Medulla oblongata (tissue), 1 donor: ENCODE measurements around the gene SELENOS.

Experiments used
- DNase-seq: peaks from one replicate; pipeline ENCODE4 v3.0.0-alpha.2; 2015; ENCODE audit errors: extremely low spot score

Gene SELENOS, protein sequence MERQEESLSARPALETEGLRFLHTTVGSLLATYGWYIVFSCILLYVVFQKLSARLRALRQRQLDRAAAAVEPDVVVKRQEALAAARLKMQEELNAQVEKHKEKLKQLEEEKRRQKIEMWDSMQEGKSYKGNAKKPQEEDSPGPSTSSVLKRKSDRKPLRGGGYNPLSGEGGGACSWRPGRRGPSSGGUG

GRCh38 chr15:101277038-101277822 is at the start of gene SELENOS:
SELENOS (minus strand) TSS chr15:101277485; CDS start chr15:101277417, 68 bp downstream.
- DNase-seq: peak; percentile 92

- peak; percentile 52 for DNase-seq
These were observed 49.3 kb upstream of the SELENOS start for GRCh38 chr15:101326462-101327146.

DNA sequence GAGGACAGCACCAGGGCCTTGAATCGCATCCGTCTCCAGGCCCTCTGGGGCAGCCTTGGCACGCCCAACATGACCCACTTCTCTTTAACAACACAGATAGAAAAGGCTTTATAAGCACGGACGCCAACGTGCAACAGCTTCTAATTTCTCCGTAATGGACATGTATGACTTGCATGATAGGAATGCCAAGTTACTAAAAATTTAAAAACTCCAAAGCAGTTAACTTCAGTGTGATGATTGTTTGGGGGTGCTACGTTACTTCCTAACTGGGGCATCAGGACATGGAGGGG is 48.7 kb upstream of the SELENOS start:
- no peak for DNase-seq

- DNase-seq: no peak
These were observed 48.2 kb upstream of the SELENOS start for GRCh38 chr15:101325263-101326025.

DNA sequence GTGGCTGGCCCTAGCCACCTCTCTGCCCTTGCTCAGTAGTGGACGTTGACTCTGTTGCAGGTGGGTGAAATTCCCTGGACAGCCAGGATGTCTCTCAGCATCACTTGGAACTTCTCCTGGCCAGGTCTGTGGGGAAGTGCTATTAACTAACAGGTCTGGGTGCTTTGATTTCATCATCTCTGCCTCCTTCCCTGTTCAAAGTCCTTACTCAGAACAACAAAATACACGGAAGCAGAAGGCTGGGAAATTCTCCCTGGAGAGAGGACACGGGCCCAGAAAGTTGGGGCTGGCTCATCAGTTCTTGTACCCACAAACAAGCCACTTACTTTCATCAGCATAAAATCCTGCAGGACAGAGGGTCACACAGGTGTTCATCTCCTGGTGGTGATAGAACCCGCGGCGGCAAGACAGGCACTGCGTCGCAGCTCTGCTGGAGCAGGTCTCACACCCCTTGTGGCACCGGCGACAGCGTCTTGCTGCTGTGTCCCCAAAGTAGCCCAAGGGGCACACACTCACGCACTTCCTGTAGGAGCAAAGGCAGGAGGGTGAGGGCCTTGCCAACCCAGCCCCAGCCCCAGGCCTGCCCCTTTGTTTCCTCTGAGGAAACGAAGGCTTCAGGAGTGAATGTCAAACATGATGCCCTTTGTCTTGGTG is 47.4 kb upstream of the SELENOS start:
- DNase-seq: no peak

GRCh38 chr15:101323793-101324523 is 46.7 kb upstream of the SELENOS start:
- DNase-seq: no peak

DNA sequence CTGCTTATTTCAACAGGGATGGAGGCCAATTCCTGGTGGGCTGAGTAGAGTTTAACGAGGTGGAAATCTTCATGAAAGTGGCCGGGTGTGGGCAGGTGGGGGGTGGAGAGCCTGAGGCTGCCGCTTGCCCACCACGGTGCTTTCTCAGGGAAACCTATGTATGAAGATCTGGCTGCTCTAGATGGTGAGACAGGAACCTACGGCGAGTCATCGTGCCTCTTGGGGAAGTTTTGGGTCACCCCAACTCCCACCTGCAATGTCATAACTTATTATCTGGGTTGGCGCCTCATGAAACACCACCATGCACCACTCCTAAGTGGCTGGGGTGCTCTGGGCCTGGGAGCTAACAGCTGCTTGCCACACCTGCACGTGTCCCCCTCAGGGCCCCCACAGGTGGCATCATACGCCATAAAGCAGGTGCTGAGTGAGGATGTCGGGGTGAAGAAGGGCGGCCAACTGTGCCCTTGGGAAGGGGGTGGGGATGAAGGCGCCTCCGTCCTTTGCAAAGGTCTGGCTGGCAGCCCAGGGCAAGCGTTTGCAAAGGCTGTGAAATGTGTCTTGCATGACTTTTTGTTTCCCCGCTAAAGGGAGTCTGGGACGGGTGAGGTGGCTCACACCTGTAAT is 45.7 kb upstream of the SELENOS start:
- no peak for DNase-seq

- DNase-seq: no peak
These were observed 44.9 kb upstream of the SELENOS start for GRCh38 chr15:101322016-101322695.

DNA sequence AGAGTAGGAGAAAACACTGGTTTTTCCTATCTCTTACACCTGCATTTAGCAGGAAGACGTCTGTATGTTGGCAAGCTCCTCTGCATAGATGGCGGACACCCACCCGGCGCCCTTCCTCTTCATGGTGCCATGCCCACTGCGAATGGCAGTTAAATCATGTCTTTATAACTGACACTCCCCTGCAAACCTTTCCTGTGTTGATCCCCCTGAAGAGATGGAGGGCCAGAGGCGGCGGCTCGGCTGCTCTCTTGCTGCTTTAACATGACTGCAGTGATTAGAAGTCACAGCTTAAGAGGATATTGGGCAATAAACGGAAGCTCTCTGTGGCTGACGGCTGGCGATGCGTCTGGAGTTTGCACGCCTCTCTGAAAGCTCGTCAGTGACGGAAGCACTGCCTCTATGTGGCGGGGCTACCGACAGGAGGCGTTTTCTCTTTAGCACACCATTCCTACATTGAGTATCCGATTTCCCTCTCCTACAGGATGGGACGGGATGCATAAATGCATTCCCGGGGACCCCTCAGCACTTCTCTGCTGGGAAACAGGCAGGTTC is 43.3 kb upstream of the SELENOS start:
- DNase-seq: peak; percentile 55

DNA sequence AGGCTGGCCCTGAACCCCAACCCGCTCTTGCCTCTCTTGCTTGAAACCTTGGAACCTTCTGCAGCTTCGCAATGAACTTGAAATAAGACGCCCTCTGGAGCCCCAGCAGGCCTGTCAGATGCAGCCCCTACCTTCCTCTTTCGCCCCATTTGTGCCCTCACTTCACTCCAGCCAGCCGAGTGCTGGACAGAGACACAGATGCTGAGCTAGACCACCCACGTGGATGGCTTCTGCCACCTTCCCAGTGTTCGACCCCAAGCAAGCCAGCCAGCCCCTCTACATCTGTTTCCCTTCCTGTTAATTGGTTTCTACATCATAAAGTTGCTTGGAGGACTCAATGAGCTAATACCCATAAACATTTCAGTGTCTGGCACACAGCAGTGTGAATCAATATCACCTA is 41.6 kb upstream of the SELENOS start:
- DNase-seq: no peak

DNA sequence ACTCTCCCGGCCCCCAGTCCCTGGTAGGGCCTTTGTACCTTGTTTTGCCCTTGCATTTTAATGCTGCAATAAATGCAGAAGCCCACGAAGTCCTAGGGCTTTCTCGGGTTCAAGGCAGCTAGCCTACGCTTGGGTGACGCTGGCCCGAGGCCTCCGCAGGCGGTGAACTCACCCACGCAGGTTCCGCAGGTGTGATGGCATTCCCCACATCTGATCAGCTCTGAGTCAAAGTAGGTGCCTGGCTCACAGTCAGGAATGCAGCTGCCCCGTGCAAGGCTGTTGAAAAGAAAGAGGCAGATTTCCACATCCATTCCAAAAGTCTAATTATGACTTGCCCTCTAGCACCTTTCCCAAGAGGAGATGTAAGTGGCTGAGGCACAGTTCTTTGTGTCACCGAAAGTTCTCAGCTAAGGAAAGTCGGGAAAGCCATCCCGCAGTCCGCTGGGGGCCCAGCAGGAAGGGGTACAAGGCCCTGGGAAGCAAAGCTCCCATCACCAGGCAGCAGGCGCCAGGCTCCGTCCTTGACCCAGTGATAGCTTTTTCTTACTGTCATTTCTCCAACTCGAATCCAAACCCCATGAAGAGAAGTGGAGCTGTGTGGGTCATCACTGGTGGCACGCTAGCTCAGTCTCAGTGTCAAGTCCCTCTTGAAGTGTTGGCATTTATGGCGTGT is 41.0 kb upstream of the SELENOS start:
- no peak for DNase-seq

- DNase-seq: no peak
These were observed 40.1 kb upstream of the SELENOS start for GRCh38 chr15:101317336-101317872.

DNA sequence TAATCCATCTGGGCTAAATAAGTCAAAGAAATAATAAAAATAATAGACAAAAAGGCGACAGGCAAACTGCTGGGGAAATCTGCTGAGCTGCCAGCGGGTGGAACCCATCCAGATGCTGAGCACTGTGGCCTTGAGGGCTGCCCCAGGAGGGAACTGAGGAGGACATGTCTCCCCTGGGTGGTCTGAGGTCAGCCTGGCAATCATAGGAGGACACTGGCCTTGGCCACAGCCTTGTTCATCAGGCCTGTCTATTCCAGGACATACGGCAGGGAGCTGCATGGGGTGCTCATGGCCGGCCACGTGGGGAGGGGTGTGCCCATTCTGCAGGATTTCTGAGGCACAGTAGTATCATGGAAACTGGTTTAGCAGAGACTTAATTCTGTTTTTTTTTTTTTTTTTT is 39.2 kb upstream of the SELENOS start:
- no peak for DNase-seq

DNA sequence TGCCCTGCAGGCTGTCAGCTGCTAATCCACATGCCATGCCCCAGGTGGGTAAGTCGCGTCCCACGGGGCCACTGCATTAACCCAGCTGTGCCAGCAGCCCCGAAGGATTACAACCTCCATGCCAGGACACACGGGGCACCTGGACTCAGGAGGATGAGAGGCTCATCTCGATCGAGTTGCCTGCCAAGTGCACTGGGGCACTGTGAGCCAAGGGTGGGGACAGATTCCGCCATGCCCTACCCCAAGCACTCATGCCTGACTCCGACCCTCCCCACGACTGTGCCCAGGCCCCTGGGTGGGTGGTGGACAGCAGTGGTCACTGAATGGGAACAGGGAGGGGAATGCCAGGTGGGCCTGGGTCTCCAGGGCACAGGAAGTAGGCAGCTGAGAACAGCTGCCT is 38.5 kb upstream of the SELENOS start:
- DNase-seq: no peak

DNA sequence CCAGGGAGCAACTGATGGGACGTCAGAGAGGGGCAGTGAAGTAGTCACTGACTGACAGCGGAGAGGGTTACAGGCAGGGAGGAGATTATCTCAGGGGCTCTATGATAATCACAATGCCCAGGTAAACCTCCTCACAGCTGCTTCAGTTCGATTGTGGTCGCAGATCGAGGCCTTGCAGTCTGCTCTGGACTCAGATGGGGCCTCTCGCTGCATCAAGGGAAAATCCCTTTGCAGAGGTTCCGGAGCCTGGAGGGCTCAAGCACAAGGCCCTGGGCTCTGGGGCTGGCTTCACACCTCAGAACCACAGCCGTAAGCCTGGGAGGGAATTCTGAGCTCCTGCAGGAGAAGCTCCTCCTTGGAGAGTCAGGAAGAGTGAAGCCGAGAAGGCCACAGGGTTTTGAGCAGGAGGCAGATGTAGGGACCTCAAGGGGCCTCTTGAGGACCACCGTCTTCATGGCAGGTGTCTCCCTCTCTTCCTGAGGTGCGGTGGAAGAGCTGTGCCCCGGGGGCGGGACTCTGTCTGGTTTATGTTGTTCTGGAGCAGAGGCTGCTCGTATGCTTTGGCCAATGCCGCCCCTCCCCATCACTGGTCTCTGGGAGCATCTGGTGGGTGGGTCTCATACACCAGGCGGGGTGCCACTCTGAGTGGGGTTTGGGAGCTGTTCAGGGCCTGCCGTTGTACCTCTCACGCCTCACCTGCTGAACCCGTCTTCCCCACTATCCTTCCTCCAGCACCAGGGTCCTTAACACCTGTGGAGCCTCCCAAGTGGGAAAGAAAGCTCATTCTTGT is 37.2 kb upstream of the SELENOS start:
- no peak for DNase-seq

DNA sequence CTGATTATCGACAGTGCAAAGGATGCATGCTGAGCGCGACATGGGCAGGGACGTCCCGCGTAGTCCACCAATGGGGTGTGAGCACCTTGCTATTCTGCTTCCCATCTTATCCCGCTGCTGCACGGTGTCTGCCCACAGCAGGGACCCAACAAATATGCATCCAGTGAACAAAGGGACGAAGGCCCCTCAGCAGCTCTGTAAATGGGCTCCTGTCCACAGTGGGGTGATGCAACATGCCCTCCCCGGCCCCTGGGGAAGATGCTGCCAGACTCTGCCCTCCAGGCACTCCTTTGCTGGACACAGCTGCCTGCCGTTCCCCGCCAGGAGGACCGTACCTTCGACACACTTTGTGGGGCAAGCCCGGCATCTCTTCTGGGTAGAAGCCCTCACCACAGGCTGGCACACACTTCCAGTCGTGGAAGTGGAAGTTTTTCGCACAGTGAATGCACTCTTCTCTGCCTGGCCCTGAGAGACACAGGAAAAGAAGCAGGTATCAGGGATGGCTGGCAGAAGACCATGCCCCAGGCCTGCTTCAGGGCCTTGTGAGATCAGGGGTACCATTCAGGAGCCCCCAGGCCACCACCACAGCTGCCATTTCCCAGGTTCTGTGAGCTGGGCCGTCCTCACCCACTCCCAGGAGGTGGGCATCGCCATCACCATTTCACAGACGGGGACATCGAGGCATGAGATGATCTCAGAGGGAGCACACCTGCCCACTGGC is 35.9 kb upstream of the SELENOS start:
- DNase-seq: no peak

GRCh38 chr15:101310508-101310907 is 33.2 kb upstream of the SELENOS start:
- DNase-seq: no peak

- no peak for DNase-seq
These were observed 32.8 kb upstream of the SELENOS start for GRCh38 chr15:101310161-101310480.
